MM.1S (cell line): ENCODE results near the gene MEMO1.

Experiments used
- CTCF ChIP-seq: fragments of 300-600 bp; sonication (generic); IDR thresholded peaks from 2 replicates; pipeline ENCODE4 v1.5.1; 2016; ENCODE audit warnings: antibody characterized with exemption, low read length, mixed read lengths
- EZH2 ChIP-seq: fragments of 300-600 bp; sonication (generic); optimal IDR thresholded peaks from 2 replicates; pipeline ENCODE3; 2017; ENCODE audit warnings: low read depth, mild to moderate bottlenecking, antibody characterized with exemption, low read length, mixed read lengths
- EZH2phosphoT487 ChIP-seq: fragments of 300-600 bp; sonication (generic); IDR thresholded peaks from 2 replicates; pipeline ENCODE4 v1.6.1; 2018; ENCODE audit warnings: antibody characterized with exemption, low read length

- no peak for TF ChIP-seq CTCF
- no peak for TF ChIP-seq EZH2
- no peak for TF ChIP-seq EZH2phosphoT487
Measured at GRCh38 chr2:31931916-31932315, 78.9 kb downstream of the MEMO1 start.
